HG03460 (cell line): Measurements from ENCODE around the gene EPHA7.

ENCODE experiments used
- ATAC-seq: cut with Tn5 transposase; IDR thresholded peaks from one replicate; pipeline ENCODE4 v1.9.1; 2021; ENCODE audit not compliant: unreplicated experiment

Gene EPHA7

DNA sequence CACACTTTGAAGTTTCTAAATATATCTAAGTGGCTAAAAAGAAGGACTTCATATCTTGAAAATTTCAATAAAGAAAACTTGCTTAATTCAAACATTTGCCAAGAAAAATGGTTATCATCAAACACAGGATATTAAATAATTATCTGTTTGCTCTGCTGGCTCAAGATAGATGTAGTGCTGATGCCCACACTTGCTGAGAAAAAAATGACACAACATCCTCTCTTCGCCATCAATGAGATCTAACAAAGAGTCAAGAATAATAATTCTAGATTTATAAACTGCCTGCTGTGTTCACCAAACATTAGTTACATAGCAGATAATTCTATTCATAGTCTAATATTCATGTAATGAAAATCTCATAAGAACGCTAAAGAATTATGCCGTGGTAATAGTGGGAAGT lies 93.6 kb downstream of the EPHA7 start:
- no peak for ATAC-seq

DNA sequence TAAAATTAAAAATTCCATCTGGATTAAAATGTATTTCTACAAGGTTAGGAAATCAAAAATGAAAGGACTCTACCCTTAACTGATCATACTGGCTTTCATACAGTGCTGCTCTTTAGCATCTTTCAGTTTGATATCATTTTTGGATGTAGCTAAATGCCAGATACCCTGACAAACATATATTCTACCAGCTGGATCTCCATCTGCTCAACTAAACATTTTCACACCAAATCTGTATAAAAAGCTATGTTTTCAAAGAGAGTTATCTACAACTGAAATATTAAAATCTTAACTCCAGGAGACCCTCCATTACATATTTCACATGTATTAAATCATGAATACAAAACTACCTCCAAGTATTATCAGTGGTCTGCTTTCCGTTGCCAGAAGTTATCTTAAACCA lies 95.7 kb downstream of the EPHA7 start:
- ATAC-seq, result no peak

DNA sequence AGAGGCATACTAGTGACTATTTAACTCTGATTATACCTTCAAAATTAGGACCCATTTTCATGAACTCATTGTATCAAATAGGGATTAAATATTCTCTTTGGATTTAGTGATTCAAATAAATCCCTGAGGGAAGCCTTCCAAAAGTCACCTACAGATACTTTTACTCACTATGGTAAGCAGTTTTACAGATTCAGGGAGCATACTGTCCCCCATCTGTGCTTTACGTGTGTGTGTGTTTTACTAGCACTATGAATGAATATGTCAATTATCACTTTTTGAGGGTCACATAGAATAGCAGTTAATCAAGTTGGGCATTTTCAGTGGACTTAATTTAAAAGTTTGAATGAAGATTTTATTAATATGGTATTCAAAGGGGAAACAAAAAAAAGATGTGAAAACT lies 96.7 kb downstream of the EPHA7 start:
- no peak for ATAC-seq

DNA sequence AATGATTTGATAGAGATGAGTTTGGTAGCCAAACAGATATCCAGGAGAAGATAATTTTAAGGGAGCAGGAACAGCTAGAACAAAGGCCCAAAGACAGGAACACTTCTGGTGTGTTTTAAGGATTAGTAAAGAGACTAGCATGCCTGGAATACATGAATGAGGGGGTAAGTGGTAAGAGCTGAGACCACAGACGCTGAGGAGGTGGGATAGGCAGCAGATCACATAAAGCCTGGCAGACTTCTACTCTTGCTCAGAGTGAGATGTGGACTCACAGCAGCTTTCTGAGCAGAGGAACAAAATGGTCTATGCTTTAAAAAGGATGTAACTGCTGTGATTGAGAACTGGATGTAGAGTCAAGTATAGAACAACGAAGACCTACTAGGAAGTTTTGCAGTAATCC lies 100.1 kb downstream of the EPHA7 start:
- no peak for ATAC-seq

DNA sequence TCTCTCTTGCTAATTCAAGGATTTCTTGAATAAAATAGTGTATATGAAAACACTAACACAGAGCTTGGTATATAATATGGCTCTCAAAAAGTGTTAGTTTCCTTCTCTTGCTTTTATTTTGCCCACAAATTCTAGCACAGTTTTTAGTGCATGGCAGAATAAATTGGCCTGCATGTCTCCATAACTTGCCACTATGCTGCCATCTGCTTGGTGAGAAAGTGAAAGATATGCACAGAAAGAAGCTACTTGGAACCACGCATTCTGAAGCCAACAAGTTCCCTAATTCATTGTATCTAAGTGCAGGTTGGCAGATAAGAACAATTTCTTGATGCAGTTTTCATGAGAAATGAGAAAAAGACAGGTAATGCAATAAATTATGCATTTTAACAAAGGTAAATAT lies 101.2 kb downstream of the EPHA7 start:
- ATAC-seq, result no peak

DNA sequence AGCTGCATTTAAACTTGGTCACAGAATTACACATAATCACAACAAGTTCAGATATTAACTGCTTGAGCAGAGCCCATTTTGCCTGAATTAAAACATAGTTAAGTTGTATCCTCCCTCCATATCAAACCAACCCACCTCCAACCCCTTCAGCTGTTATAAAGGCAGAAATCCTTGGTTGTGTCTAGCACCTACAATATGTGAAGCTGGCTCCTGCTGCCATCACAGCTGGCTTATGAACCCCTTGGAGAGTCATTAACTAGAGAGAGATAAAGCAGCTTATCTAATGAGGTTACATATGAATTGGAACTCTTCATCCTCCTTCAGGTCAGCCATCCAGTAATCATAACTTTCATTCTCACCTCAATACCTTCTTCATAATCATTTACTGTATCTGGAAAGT lies 101.8 kb downstream of the EPHA7 start:
- ATAC-seq, result no peak

DNA sequence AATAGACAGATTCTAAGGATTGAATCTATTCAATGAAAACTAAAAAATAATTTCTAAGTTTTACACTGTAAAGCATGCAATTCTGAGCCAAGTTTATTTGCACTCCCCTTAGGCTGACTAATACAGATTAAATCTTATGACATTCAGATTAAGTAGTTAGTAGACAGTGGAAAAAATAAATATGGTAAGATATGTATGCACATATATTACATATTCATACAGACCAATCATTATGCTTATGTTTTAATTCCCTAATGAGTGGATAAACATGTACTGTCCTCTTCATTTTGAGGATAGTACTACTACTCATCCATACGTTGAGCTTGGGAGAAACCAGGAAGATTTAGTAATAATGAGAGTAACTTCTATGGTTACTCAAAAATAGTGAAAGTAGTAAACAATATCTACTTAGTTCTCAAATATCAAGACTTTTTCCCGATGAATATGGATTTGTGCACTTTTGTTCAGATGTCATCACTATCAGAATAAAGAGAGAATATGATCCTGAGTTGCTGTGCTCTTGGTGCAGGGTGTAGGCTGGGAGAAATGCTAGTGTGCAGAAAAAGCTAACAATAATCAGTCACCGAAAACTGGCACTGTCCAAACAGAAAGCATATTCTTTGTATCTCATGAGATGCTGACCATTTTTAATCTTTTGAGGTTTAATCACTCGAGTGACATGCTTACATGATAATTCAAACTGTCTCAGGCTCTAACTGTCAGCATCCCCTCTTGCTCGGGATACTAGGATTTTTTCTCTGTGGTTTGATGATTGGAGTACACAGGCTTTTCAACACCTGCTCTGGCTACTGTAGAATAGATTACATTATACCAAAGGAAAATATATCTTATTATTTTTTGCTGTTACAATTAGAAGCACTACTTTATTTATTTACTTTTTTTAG lies 111.6 kb downstream of the EPHA7 start:
- no peak for ATAC-seq

DNA sequence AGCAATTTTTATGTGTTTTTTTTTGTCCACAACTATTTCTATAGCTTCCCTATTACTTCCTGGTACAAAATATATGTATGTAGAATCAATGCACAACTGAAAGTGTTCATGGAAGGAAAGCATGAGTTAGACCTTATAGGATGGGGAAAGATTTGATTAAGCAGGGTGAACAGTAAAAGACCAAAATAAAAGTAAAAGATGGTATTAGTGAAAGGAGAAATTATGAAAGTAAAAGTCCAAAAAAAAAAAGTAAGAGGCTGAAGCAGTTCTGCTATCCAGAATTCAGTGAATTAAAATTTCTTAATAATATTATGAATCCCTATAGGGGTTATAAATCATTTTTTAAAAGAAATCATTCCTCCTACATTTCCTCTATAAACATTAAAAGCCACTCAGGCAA lies 114.3 kb downstream of the EPHA7 start:
- ATAC-seq, result no peak

DNA sequence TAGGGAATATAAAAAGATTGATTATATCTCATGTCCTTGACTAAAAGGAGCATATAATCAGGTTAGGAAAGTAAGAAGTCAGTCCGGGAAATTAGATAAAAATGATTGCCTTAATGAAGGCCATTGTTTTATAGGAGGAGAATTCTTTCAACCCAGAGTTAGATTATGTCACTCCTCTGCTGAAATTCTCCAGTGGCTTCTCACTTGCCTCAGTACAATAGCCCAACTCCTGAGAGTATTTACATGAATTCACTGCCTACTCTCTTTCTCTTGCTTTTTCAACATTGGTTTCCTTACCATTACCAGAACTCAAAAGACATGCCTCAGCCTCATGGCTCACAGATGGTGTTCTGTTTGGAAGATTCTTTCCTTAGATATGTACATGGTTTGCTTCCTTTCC lies 114.9 kb downstream of the EPHA7 start:
- ATAC-seq, result no peak

DNA sequence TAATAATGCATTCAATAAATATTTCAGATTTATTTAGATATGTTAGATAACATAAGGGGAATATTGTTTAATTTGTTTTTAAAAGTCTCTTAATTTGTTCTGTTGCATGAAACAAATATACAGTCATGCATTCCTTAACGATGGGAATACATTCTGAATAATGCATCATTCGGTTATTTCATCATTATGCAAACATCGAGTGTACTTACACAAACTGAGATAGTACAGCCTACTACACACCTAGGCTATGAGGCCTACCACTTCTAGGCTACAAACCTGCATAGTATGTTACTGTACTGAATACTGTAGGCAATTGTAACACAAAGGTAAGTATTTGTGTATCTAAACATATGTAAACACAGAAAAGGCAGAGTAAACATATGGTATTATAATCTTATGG lies 118.7 kb downstream of the EPHA7 start:
- ATAC-seq, result no peak

DNA sequence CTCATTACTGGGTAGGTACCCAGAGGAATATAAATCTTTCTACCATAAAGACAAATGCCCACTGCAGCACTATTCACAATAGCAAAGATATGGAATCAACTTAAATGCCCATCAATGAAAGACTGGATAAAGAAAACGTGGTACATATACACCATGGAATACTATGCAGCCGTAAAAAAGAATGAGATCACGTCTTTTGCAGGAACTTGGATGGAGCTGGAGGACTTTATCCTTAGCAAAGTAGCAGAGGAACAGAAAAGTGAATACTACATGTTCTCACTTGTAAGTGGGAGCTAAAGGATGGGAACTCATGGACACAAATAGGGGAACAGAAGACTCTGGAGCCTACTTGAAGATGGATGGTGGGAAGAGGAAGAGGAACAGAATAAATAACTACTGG lies 119.7 kb downstream of the EPHA7 start:
- ATAC-seq, result no peak

DNA sequence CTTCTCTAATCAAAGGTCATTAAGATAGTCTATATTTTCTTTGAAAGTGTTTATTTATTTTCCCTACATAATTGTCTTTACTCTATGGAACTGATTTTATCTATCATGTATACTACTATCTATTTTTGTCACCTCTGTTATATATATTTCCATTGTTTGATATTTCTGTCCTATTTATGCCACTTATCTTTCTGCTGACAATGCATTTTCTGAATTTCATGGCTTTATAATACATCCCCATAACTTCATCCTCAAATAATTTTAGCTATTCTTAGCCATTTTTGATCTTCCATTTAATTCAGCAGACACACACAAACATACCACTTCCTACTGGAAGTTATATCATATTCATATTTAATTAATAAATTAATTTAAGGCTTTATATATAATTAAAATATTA lies 123.7 kb downstream of the EPHA7 start:
- ATAC-seq, result no peak

DNA sequence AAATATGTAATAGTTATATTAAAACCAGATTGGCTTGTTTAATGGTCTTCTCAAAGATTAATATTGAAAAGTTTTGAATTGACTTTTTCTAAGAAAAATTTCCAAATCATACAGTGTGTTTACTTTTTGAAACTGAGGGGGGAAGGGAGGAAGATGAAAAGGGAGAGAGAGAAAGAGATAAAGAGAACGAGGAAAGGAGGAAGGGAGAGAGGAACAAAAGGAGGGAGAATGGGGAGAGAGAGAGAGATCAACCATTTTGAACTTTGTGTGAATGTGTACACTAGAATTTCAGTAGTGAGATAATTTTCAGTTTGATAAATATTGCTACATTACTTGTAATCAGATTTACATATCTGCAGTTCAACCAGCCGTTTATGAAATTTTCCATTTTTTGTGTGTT lies 124.5 kb downstream of the EPHA7 start:
- ATAC-seq, result no peak

DNA sequence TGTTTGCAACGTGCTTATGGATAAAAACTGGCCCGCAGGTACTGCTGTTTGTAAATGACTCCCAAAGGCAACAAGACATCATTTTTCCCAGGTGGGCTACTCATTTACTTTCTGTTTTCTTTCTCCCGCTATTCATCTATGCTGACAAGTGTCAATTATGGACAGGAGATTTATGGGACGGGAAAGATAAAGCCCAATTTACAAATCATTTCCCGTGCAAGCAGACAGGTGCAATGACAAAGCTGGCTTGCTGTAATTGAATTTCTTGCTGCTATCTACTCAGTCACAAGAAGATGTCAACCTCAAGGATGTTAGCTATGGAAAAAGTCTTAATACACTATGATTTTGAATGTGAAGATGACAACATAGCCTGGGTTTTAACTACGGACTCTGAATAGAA lies 125.5 kb downstream of the EPHA7 start:
- no peak for ATAC-seq

DNA sequence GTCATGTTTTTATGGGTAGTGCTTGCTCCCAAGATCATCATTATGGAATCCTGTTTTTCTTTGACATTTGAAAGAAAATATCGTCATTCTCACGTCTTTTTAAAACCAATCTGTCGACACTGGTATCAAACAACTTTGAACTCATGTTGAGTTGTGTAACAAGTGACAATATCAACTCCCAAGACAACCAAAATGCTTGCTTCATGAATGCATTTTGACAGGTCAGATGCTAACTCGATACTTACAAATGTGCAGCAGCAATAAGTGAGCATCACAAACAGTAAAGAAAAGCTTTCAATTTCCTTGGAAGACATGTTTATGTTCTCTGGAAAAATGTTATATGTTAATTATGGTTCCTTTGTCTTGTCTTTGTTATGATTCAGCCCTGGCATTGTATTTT lies 125.9 kb downstream of the EPHA7 start:
- no peak for ATAC-seq

DNA sequence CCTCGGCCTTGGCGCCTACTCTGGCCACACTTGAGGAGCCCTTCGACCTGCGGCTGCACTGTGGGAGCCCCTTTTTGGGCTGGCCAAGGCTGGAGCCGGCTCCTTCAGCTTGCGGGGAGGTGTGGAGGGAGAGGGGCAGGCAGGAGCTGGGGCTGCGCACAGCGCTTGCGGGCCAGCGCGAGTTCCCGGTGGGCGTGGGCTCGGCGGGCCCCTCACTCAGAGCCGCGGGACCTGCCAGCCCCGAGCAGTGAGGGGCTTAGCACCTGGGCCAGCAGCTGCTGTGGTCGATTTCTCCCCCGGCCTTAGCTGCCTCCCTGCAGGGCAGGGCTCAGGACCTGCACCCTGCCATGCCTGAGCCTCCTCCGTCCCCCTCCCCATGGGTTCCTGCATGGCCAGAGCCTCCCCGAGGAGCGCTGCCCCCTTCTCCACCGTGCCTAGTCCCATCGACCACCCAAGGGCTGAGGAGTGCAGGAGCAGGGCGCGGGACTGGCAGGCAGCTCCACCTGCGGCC lies 136.8 kb downstream of the EPHA7 start:
- no peak for ATAC-seq

DNA sequence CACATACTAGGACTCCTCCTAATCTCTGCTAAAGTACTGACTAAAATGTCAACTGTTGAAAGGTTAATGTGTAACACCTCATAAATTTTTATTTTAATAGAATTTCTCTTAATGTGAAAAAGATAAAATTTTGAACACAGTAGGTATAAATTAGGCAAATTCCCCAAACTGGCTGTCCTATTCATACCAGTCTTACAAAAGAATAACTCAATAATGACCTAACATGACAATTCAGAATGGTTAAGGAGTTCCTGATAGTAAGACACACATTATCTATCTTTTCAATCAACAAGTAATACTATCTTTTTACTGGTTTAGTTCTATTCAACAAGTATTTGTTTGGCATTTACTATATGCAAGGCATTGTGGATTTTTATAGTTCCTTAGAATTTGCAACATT lies 141.1 kb downstream of the EPHA7 start:
- no peak for ATAC-seq

DNA sequence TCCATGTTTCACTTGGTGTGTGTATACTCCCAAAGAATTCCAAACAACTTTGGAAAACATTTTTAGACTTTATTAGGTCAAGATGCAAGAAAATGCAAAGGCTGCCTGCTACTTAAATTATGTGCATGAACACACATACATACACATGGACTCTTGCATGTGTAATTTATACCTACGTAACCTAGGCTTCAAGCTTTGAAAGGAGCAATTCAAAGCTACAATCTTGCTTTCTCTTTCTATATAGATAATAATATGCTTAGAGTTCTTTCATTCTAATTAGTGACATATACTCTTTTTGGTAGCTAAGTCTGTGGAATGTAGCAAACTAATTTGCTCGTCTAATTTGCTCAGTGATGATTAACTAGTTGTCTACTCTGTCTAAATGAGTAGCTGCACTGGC lies 146.5 kb downstream of the EPHA7 start:
- ATAC-seq, result no peak

DNA sequence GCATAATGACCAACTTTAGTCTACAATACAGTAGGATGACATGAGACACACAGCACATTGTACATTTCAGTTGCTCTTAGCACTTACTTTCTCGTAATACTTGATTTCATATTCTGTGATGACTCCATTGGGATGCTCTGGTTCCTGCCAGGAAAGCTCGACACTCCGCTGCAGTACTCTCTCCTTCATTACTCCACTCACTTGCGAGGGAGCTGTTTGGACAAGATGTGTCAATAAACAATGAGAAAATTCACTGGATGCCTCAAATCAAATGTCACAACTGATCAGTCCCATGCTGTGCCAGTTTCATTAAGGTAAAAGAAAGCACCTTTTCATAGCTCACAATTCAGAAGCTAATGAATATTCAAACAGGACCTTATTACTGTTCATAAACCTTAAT lies 147.1 kb downstream of the EPHA7 start:
- ATAC-seq, result no peak

DNA sequence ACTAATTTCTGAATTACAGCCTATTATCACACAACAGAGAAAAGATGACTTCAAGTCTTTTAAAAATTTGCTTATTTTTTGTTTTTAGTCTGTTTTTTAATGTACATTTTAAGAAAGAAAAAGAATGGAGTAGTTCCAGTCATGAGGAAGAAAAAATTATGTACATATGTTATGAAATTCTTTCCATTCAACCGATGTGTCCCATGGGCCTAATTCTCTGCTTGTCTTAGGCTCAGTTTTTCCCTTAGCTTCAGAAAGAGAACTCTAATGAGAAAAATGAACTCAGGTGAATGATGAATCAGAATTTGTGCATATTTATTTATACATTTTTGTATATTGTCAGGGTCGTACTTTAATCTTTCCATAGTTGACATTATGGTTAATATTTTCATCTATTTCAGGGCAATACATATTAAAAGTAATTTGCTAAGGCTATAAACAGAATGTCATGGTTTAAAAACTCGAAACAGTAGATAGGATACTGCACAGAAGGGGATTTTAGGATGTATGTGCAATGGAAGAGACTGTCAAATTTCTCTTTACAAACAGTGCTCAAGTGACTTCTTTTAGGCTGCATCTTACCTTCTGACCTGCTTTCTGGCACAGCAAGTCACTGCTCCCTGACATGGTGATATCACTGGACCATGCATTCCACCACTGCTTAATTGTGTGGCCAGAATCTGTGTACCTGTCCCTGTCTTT lies 153.1 kb downstream of the EPHA7 start:
- ATAC-seq, result no peak

DNA sequence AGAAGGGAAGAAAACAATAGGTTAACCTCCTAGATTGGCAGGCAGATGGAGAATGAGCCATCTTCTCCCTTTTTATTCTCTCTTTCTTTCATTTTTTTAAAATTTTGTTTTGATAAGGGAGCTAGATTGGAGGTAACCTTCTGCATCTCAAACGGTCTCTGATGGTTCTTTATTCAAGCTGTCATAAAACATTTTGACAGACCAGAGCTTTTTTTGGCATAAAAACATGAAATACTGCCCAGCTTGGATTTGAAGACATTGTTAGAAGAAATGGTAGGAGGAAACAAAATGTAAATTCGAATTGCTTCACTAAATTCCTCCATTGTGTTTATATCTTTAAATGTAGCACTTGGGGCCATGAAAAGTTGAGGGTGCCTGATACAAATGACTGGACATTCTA lies 158.5 kb downstream of the EPHA7 start:
- ATAC-seq, result no peak

DNA sequence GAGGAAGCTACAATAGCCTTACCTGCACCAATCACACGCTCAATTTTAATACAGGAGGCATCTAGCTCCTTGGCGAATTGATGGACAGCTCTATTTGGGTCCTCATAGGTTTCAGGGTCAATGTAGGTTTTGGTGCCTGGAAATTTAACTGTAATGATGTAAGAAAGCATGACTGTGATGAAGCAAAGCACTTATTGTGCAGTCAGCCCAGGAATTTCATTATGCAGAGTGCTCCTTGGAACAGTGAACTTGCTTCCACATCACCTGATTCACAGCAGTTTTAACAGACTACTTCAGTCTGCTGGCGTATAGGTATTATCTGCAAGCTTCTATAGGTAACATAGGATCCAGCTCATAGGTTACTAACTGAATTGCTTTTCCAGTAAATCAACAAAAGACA lies 160.0 kb downstream of the EPHA7 start:
- ATAC-seq, result no peak
